Bronchial epithelial cell (primary cell): ENCODE measurements around the gene TBCD. TPM values are rescaled to one million over a fixed set of nuclear protein-coding genes. Genes with fewer than 3 reads are reported as not detected.
A peak's percentile ranks its signal among the peaks of the same experiment; 100 is the strongest.

ENCODE experiments used
- DNase-seq: peaks from one replicate; pipeline ENCODE4 v3.0.0-alpha.2; 2010; ENCODE audit warnings: low read depth
- FAIRE-seq: peaks from 2 replicates; lab custom pipeline; 2011; peaks lifted over from hg19 to GRCh38; lab: Jason Lieb, UNC
- H3K27me3 ChIP-seq: 2 replicates; pipeline ENCODE4 v1.5.1; 2011; ENCODE audit warnings: low read length; ENCODE audit not compliant: control insufficient read depth, insufficient read depth
- H3K36me3 ChIP-seq: 2 replicates; pipeline ENCODE4 v1.5.1; 2011; ENCODE audit warnings: low read length; ENCODE audit not compliant: control insufficient read depth, insufficient read depth
- H3K4me3 ChIP-seq: 2 replicates; pipeline ENCODE4 v1.5.1; 2011; ENCODE audit warnings: mild to moderate bottlenecking, low read depth, low read length, control low read depth
- total RNA-seq: library from RNA; depleted of rRNA; stranded (reverse); fragments of >200 nt; gene quantifications from 2 replicates; pipeline ENCODE4 v1.2.1, GENCODE V29; 2014
- TF ChIP-seq, protein P1 (sequence below): IDR thresholded peaks from 2 replicates; pipeline ENCODE4 v1.5.1; 2011; ENCODE audit warnings: mild to moderate bottlenecking, moderate library complexity, low read length, control low read depth, inconsistent platforms; ENCODE audit not compliant: insufficient read depth, severe bottlenecking

TBCD gene
- total RNA-seq, 1 donor from 2014 or later = 22.6 TPM

DNA sequence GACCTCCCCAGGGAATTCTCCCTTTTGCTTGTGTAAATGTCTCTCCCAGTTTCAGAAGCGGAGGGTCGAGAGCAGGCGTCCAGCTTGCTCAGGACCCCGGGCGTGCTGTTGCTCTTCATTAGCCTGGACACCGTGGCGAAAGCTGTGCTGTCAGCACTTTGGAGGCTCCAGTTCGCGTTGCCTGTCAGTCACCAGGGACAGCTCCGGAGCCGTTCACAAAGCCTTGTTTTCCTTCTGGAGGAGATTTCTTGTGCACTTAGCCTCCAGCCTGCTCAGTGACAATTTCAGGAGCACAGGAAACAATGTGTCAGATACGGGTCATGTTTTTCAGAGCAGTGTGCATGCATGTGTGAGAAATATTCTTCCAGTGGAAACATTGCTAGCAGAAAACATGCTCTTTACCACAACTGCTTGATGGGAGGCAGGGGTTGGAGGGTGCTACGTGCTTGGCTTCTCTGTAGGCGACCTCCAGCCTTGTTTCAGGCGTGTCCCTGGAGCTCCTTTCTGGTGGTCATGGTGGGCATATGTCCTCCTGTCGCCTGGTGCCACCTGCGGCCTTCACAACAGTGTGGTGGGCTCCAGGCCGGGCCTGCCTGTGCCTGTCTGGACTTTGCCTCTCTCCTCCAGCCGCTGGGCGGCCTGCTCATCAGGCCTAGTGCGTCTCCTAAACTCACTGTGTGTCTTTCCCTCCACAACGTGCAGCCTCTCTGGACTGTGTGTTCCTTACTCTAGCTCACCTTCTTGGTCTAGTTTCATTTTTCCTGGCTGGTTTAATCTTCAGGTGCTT, 59.0 kb downstream of the TBCD start:
- peak; percentile 72 for FAIRE-seq
- TF ChIP-seq, protein P1, sequence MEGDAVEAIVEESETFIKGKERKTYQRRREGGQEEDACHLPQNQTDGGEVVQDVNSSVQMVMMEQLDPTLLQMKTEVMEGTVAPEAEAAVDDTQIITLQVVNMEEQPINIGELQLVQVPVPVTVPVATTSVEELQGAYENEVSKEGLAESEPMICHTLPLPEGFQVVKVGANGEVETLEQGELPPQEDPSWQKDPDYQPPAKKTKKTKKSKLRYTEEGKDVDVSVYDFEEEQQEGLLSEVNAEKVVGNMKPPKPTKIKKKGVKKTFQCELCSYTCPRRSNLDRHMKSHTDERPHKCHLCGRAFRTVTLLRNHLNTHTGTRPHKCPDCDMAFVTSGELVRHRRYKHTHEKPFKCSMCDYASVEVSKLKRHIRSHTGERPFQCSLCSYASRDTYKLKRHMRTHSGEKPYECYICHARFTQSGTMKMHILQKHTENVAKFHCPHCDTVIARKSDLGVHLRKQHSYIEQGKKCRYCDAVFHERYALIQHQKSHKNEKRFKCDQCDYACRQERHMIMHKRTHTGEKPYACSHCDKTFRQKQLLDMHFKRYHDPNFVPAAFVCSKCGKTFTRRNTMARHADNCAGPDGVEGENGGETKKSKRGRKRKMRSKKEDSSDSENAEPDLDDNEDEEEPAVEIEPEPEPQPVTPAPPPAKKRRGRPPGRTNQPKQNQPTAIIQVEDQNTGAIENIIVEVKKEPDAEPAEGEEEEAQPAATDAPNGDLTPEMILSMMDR = no peak
- peaks cover 8% of the 10 kb centered on the region for H3K36me3 ChIP-seq
- H3K4me3 ChIP-seq = no peak overlapping the region
- no peaks in the 10 kb centered on the region for H3K27me3 ChIP-seq
- no peak for DNase-seq

- DNase-seq = no peak
- TF ChIP-seq, protein P1 = no peak
- H3K27me3 ChIP-seq = no peaks in the 10 kb centered on the region
- peaks cover 8% of the 10 kb centered on the region for H3K36me3 ChIP-seq
- no peak overlapping the region for H3K4me3 ChIP-seq
- no peak for FAIRE-seq
These were observed 60.2 kb downstream of the TBCD start for GRCh38 chr17:82812058-82812457.

- Histone ChIP-seq H3K36me3 (peaks cover 5% of the 10 kb centered on the region), H3K4me3 (no peak overlapping the region), H3K27me3 (no peaks in the 10 kb centered on the region)
- DNase-seq (no peak), FAIRE-seq (no peak)
- TF ChIP-seq, protein P1 = no peak
These were observed 60.7 kb downstream of the TBCD start for GRCh38 chr17:82812601-82813000.

GRCh38 chr17:82813299-82814051, 61.6 kb downstream of the TBCD start:
- peaks cover 7% of the 10 kb centered on the region for H3K36me3 ChIP-seq
- no peak for DNase-seq

GRCh38 chr17:82814834-82815233, 63.0 kb downstream of the TBCD start:
- Histone ChIP-seq H3K36me3 (peaks cover 7% of the 10 kb centered on the region), H3K4me3 (no peak overlapping the region), H3K27me3 (no peaks in the 10 kb centered on the region)
- TF ChIP-seq, protein P1 = no peak
- DNase-seq (no peak), FAIRE-seq (no peak)

More at GRCh38 chr17:82813299-82814051, 61.6 kb downstream of the TBCD start:
- FAIRE-seq = no peak
- no peak overlapping the region for H3K4me3 ChIP-seq
- TF ChIP-seq, protein P1 = no peak
- no peaks in the 10 kb centered on the region for H3K27me3 ChIP-seq
